ENCODE measurements around the gene CPNE2.

Gene CPNE2

DNA sequence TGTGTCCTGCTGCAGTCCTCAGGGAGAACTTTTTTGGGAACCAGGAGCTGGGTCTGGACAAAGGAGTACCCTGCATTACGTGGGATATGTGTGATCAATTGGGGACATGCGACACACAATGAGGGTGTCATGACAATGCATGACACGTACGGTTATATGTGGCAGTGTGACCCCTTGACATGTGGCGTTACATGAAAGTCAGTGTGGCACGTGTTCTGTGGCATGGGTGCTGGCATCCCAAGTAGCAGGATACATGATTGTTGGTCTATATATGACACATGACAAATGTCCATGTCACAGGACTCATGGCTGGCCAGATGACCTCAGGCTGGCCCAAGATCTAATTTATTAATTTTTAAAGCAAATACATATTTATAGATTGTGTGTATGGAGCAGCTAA is 9.7 kb upstream of the CPNE2 start:
- Histone ChIP-seq H3K27me3 (ENCODE audit: insufficient read depth, insufficient read length) (peaks cover 3% of the 10 kb centered on the region), H3K9me3 (ENCODE audit: insufficient read depth, low read length) (no peaks in the 10 kb centered on the region), H3K4me3 (ENCODE audit: insufficient read length, low read depth) (no peak overlapping the region), H3K9ac (ENCODE audit: insufficient read length, low read depth) (no peak overlapping the region), H3K36me3 (ENCODE audit: insufficient read depth, insufficient read length, low read length) (no peaks in the 10 kb centered on the region), H3K4me1 (ENCODE audit: insufficient read depth, insufficient read length) (peaks cover 9% of the 10 kb centered on the region)
- TF ChIP-seq YY1 (IDR thresholded peaks at IDR 0.05; ENCODE audit: insufficient read depth, insufficient read length) (no peak), SUZ12 (IDR thresholded peaks at IDR 0.05; ENCODE audit: extremely low read depth, insufficient read depth, insufficient read length) (no peak), ZNF274 (IDR thresholded peaks at IDR 0.05; ENCODE audit: low read depth, low read length) (no peak)
- no peak for DNase-seq (ENCODE audit: low read depth, low spot score)

DNA sequence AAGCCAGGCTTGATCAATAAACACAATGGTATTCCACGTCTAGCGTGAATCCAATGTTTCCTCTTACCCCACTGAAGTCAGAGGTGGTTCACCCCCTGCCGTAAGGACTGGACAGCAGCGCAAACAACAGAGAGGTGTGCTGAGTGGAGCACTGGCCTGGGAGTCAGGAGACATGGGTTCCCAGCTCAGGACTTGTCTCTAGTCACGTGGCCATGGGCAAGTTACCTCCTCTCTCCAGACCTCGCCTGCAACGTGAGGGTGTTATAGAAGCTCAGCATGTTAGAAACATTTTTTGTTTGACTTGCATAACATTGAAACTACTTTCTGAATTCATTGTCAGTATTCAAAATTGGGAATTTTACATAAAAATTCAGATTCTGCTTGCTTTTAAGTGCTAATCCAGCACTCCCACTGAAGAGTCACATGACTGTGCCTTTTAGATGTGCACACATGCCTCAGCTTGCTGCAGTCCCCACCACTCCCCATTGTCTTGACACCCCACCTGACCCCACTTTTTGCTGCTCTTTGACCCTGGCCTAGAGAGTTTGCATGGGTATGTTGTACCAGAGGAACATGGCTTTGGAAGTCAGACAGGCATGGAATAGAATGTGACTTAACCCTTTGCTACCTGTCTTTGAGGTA is 8.8 kb upstream of the CPNE2 start:
- Histone ChIP-seq H3K36me3 (ENCODE audit: insufficient read depth, insufficient read length, low read length) (no peaks in the 10 kb centered on the region), H3K4me1 (ENCODE audit: insufficient read depth, insufficient read length) (peaks cover 6% of the 10 kb centered on the region), H3K27me3 (ENCODE audit: insufficient read depth, insufficient read length) (peaks cover 3% of the 10 kb centered on the region), H3K9ac (ENCODE audit: insufficient read length, low read depth) (no peak overlapping the region), H3K4me3 (ENCODE audit: insufficient read length, low read depth) (no peak overlapping the region), H3K9me3 (ENCODE audit: insufficient read depth, low read length) (no peaks in the 10 kb centered on the region)
- DNase-seq (ENCODE audit: low read depth, low spot score), result no peak
- TF ChIP-seq SUZ12 (IDR thresholded peaks at IDR 0.05; ENCODE audit: extremely low read depth, insufficient read depth, insufficient read length) (no peak), YY1 (IDR thresholded peaks at IDR 0.05; ENCODE audit: insufficient read depth, insufficient read length) (no peak), ZNF274 (IDR thresholded peaks at IDR 0.05; ENCODE audit: low read depth, low read length) (no peak)

DNA sequence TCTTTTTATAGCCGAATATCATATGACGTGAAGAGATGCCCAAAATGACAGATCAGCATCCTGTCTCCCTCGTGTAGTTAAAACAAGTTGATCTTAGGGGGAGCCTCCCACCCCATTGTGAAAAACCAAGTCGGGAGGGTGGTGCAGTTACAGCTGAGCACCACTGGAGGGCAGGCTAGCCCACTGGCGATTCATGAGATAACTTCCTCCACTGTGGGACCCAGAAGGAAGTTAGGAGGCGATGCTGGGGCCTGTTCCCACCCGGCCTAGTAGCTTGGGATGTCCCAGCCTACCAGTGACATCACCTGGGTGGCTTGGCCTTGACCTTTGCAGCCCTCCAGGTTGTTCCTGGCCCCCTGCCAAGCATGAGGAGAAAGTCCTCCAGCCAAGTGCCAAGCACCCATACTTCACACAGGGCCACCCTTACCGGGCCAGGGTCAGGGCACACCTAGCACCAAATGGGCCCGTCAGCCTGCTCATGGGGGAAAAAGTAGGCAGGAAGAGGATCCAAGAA is 8.1 kb upstream of the CPNE2 start:
- no peak overlapping the region for H3K4me3 ChIP-seq (ENCODE audit: insufficient read length, low read depth)
- no peak overlapping the region for H3K9ac ChIP-seq (ENCODE audit: insufficient read length, low read depth)

DNA sequence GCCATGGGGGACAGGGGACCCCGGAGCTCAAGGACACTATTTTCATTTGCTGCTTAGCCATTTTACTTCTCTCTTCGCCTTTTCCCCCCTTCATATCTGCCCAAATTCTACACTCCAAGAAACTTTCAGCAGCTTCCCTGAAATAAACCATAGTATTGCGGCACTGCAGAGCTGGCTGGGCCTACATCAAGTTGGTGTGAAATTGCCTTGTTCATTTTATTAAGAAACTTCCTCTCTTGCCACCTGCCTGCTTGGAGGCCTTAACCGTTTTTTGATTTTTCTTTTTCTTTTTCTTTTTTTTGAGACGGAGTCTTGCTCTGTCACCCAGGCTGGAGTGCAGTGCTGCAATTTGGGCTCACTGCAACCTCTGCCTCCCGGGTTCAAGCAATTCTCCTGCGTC is 7.4 kb upstream of the CPNE2 start:
- peaks cover 3% of the 10 kb centered on the region for H3K27me3 ChIP-seq (ENCODE audit: insufficient read depth, insufficient read length)
- no peaks in the 10 kb centered on the region for H3K36me3 ChIP-seq (ENCODE audit: insufficient read depth, insufficient read length, low read length)
- no peak overlapping the region for H3K9ac ChIP-seq (ENCODE audit: insufficient read length, low read depth)
- TF ChIP-seq ZNF274 (IDR thresholded peaks at IDR 0.05; ENCODE audit: low read depth, low read length) (no peak), SUZ12 (IDR thresholded peaks at IDR 0.05; ENCODE audit: extremely low read depth, insufficient read depth, insufficient read length) (no peak), YY1 (IDR thresholded peaks at IDR 0.05; ENCODE audit: insufficient read depth, insufficient read length) (no peak)
- no peak for DNase-seq (ENCODE audit: low read depth, low spot score)
- peaks cover 3% of the 10 kb centered on the region for H3K4me1 ChIP-seq (ENCODE audit: insufficient read depth, insufficient read length)
- no peaks in the 10 kb centered on the region for H3K9me3 ChIP-seq (ENCODE audit: insufficient read depth, low read length)
- no peak overlapping the region for H3K4me3 ChIP-seq (ENCODE audit: insufficient read length, low read depth)

More for the DNA sequence above, 8.1 kb upstream of the CPNE2 start:
- peak; percentile 72 for DNase-seq (ENCODE audit: low read depth, low spot score)
- no peaks in the 10 kb centered on the region for H3K9me3 ChIP-seq (ENCODE audit: insufficient read depth, low read length)
- TF ChIP-seq YY1 (IDR thresholded peaks at IDR 0.05; ENCODE audit: insufficient read depth, insufficient read length) (no peak), SUZ12 (IDR thresholded peaks at IDR 0.05; ENCODE audit: extremely low read depth, insufficient read depth, insufficient read length) (no peak), ZNF274 (IDR thresholded peaks at IDR 0.05; ENCODE audit: low read depth, low read length) (no peak)
- peaks cover 3% of the 10 kb centered on the region for H3K4me1 ChIP-seq (ENCODE audit: insufficient read depth, insufficient read length)
- no peaks in the 10 kb centered on the region for H3K36me3 ChIP-seq (ENCODE audit: insufficient read depth, insufficient read length, low read length)
- H3K27me3 ChIP-seq (ENCODE audit: insufficient read depth, insufficient read length), result peaks cover 3% of the 10 kb centered on the region

GRCh38 chr16:57087003-57087402 is 5.4 kb upstream of the CPNE2 start:
- no peaks in the 10 kb centered on the region for H3K36me3 ChIP-seq (ENCODE audit: insufficient read depth, insufficient read length, low read length)
- H3K4me3 ChIP-seq (ENCODE audit: insufficient read length, low read depth), result no peak overlapping the region
- H3K4me1 ChIP-seq (ENCODE audit: insufficient read depth, insufficient read length), result peaks cover 6% of the 10 kb centered on the region
- H3K9ac ChIP-seq (ENCODE audit: insufficient read length, low read depth), result no peak overlapping the region
- DNase-seq (ENCODE audit: low read depth, low spot score), result no peak
- no peaks in the 10 kb centered on the region for H3K27me3 ChIP-seq (ENCODE audit: insufficient read depth, insufficient read length)
- no peaks in the 10 kb centered on the region for H3K9me3 ChIP-seq (ENCODE audit: insufficient read depth, low read length)
- TF ChIP-seq ZNF274 (IDR thresholded peaks at IDR 0.05; ENCODE audit: low read depth, low read length) (no peak), SUZ12 (IDR thresholded peaks at IDR 0.05; ENCODE audit: extremely low read depth, insufficient read depth, insufficient read length) (no peak), YY1 (IDR thresholded peaks at IDR 0.05; ENCODE audit: insufficient read depth, insufficient read length) (no peak)

DNA sequence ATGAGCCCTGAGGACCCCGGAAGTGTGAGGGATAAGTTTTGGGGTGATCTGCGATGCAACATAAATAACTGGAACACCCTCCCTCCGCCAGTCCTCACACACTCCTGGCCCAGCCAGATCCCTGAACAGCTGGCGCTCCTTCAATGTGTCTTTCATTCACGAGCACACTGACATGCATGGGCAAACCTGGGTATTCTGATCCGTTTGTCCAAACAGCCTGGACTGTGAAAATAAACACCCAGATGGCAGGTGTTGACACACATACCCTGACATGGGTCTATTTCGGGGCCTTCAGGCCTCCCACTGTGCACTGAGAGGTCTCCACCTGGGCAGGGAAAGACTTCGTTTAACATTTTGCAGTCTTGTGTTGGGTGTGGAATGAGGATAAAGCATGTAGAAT is 3.0 kb upstream of the CPNE2 start:
- no peaks in the 10 kb centered on the region for H3K27me3 ChIP-seq (ENCODE audit: insufficient read depth, insufficient read length)
- H3K4me3 ChIP-seq (ENCODE audit: insufficient read length, low read depth), result no peak overlapping the region
- H3K4me1 ChIP-seq (ENCODE audit: insufficient read depth, insufficient read length), result peaks cover 12% of the 10 kb centered on the region
- TF ChIP-seq ZNF274 (IDR thresholded peaks at IDR 0.05; ENCODE audit: low read depth, low read length) (no peak), SUZ12 (IDR thresholded peaks at IDR 0.05; ENCODE audit: extremely low read depth, insufficient read depth, insufficient read length) (no peak), YY1 (IDR thresholded peaks at IDR 0.05; ENCODE audit: insufficient read depth, insufficient read length) (no peak)
- no peaks in the 10 kb centered on the region for H3K9me3 ChIP-seq (ENCODE audit: insufficient read depth, low read length)
- H3K9ac ChIP-seq (ENCODE audit: insufficient read length, low read depth), result no peak overlapping the region
- H3K36me3 ChIP-seq (ENCODE audit: insufficient read depth, insufficient read length, low read length), result peaks cover 7% of the 10 kb centered on the region
- no peak for DNase-seq (ENCODE audit: low read depth, low spot score)

DNA sequence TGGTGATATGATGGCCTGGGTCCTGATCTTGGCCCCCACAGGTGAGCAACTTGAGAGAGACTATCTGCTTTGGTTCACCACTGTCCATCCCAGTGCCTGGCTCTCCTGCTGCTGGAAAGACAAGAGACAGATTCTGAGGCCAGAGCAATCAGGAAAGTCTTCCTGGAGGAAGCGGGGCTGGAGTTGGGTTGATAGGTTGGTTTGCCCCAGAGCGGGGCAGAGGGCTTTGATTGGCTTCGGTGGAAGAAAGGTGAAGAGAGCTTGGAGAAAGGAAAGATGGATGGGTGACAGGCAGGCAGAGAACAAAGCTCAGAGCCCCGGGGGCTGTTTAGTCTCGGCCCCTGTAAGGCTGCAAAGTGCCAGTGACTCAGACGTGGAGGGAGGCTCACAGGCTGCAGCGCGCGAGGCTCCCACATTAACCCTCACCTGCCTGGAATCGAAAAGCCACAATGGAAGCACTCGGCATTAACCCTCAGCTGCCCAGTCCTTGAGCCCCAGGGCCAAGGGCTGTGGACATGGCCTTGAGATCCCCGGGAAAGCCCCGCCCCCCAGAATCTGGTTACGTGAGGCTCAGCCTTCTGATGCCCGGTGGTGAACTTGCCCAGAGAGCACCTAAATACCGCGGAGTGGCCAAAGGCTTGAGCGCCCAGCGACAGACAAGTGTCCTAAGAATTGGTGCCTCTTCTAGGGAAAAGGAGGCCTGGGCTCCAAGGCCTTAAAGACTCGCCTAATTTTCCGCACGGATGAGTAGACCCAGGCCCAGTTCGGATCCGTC is 996 bp upstream of the CPNE2 start:
- Histone ChIP-seq H3K9ac (ENCODE audit: insufficient read length, low read depth) (peak overlapping the region; percentile 94), H3K36me3 (ENCODE audit: insufficient read depth, insufficient read length, low read length) (peaks cover 15% of the 10 kb centered on the region), H3K4me3 (ENCODE audit: insufficient read length, low read depth) (peak overlapping the region; percentile 76), H3K4me1 (ENCODE audit: insufficient read depth, insufficient read length) (peaks cover 18% of the 10 kb centered on the region), H3K27me3 (ENCODE audit: insufficient read depth, insufficient read length) (no peaks in the 10 kb centered on the region), H3K9me3 (ENCODE audit: insufficient read depth, low read length) (no peaks in the 10 kb centered on the region)
- no peak for TF ChIP-seq SUZ12 (IDR thresholded peaks at IDR 0.05; ENCODE audit: extremely low read depth, insufficient read depth, insufficient read length)
- TF ChIP-seq YY1 (IDR thresholded peaks at IDR 0.05; ENCODE audit: insufficient read depth, insufficient read length), result no peak
- no peak for TF ChIP-seq ZNF274 (IDR thresholded peaks at IDR 0.05; ENCODE audit: low read depth, low read length)
- DNase-seq (ENCODE audit: low read depth, low spot score), result no peak
